GM04504 (cell line): ENCODE results near the gene FLVCR1.
"Not testable (repeated sequence)": the region's sequence is repeated elsewhere in the genome, so short reads cannot be mapped to it uniquely, and the experiment has no call there.

ENCODE experiments used
- DNase-seq: peaks from one replicate; pipeline ENCODE4 v3.0.0-alpha.2; 2012; ENCODE audit warnings: low read depth

FLVCR1 gene

GRCh38 chr1:212860713-212861581, 2.9 kb downstream of the FLVCR1 start:
- DNase-seq = no peak

GRCh38 chr1:212862111-212862690, 4.1 kb downstream of the FLVCR1 start:
- no peak for DNase-seq

GRCh38 chr1:212863345-212863744, 5.3 kb downstream of the FLVCR1 start:
- not testable (repeated sequence) for DNase-seq

GRCh38 chr1:212864201-212864600, 6.1 kb downstream of the FLVCR1 start:
- DNase-seq = no peak

GRCh38 chr1:212867192-212867591, 9.1 kb downstream of the FLVCR1 start:
- DNase-seq = no peak

- DNase-seq = no peak
Measured at GRCh38 chr1:212871976-212872375, 13.9 kb downstream of the FLVCR1 start.

GRCh38 chr1:212873518-212873917, 15.4 kb downstream of the FLVCR1 start:
- no peak for DNase-seq

- DNase-seq = no peak
Measured at GRCh38 chr1:212878418-212878817, 20.3 kb downstream of the FLVCR1 start.

- DNase-seq = no peak
Measured at GRCh38 chr1:212879947-212880690, 22.0 kb downstream of the FLVCR1 start.

GRCh38 chr1:212884592-212884991, 26.5 kb downstream of the FLVCR1 start:
- DNase-seq = no peak

- no peak for DNase-seq
Measured at GRCh38 chr1:212892108-212892507, 34.0 kb downstream of the FLVCR1 start.

GRCh38 chr1:212899845-212900244, 41.8 kb downstream of the FLVCR1 start:
- no peak for DNase-seq

- DNase-seq = no peak
Measured at GRCh38 chr1:212901290-212901689, 43.2 kb downstream of the FLVCR1 start.

- no peak for DNase-seq
Measured at GRCh38 chr1:212902054-212902453, 44.0 kb downstream of the FLVCR1 start.

GRCh38 chr1:212903664-212904063, 45.6 kb downstream of the FLVCR1 start:
- DNase-seq = no peak

GRCh38 chr1:212908071-212908470, 50.0 kb downstream of the FLVCR1 start:
- DNase-seq = not testable (repeated sequence)

- DNase-seq = no peak
Measured at GRCh38 chr1:212908971-212909370, 50.9 kb downstream of the FLVCR1 start.

- no peak for DNase-seq
Measured at GRCh38 chr1:212909652-212910063, 51.6 kb downstream of the FLVCR1 start.

GRCh38 chr1:212910213-212910612, 52.1 kb downstream of the FLVCR1 start:
- not testable (repeated sequence) for DNase-seq

GRCh38 chr1:212913638-212914037, 55.6 kb downstream of the FLVCR1 start:
- DNase-seq = not testable (repeated sequence)

GRCh38 chr1:212914110-212914509, 56.0 kb downstream of the FLVCR1 start:
- DNase-seq = not testable (repeated sequence)

GRCh38 chr1:212914789-212915188, 56.7 kb downstream of the FLVCR1 start:
- no peak for DNase-seq
